Activated CD4-positive, CD25-positive, alpha-beta regulatory T cell treated with anti-CD3 and anti-CD28 coated beads, Interleukin-2, amount 50 U/mL, for 16 hours (primary cell): ENCODE measurements around the gene SERBP1.
A peak's percentile ranks its signal among the peaks of the same experiment; 100 is the strongest.
"Not testable (repeated sequence)": the region's sequence is repeated elsewhere in the genome, so short reads cannot be mapped to it uniquely, and the experiment has no call there.

Source experiments
- DNase-seq: peaks from one replicate; pipeline ENCODE4 v3.0.0-alpha.2; 2020; ENCODE audit warnings: low read depth, low spot score

Gene SERBP1

GRCh38 chr1:67430358-67431155 is at the start of gene SERBP1:
SERBP1 (minus strand) TSS chr1:67430402; CDS start chr1:67430300, 102 bp downstream.
- peak; percentile 92 for DNase-seq

GRCh38 chr1:67479146-67479891 is 49.1 kb upstream of the SERBP1 start:
- no peak for DNase-seq

- DNase-seq: no peak
These were observed 46.7 kb upstream of the SERBP1 start for GRCh38 chr1:67476906-67477305.

- no peak for DNase-seq
These were observed 45.8 kb upstream of the SERBP1 start for GRCh38 chr1:67476006-67476482.

- DNase-seq: no peak
These were observed 41.9 kb upstream of the SERBP1 start for GRCh38 chr1:67472056-67472455.

GRCh38 chr1:67469431-67469830 is 39.2 kb upstream of the SERBP1 start:
- DNase-seq: no peak

GRCh38 chr1:67468066-67468718 is 38.0 kb upstream of the SERBP1 start:
- DNase-seq: no peak

GRCh38 chr1:67465375-67465774 is 35.2 kb upstream of the SERBP1 start:
- no peak for DNase-seq

- DNase-seq: no peak
These were observed 34.5 kb upstream of the SERBP1 start for GRCh38 chr1:67464746-67465145.

- DNase-seq: no peak
These were observed 33.9 kb upstream of the SERBP1 start for GRCh38 chr1:67464058-67464457.

GRCh38 chr1:67463298-67463955 is 33.2 kb upstream of the SERBP1 start:
- DNase-seq: no peak

- DNase-seq: no peak
These were observed 30.7 kb upstream of the SERBP1 start for GRCh38 chr1:67460676-67461500.

- DNase-seq: no peak
These were observed 28.9 kb upstream of the SERBP1 start for GRCh38 chr1:67459068-67459467.

GRCh38 chr1:67458663-67459062 is 28.5 kb upstream of the SERBP1 start:
- DNase-seq: no peak

GRCh38 chr1:67457247-67457646 is 27.0 kb upstream of the SERBP1 start:
- DNase-seq: no peak

GRCh38 chr1:67451815-67452214 is 21.6 kb upstream of the SERBP1 start:
- no peak for DNase-seq

GRCh38 chr1:67451356-67451755 is 21.2 kb upstream of the SERBP1 start:
- DNase-seq: no peak

GRCh38 chr1:67446893-67447292 is 16.7 kb upstream of the SERBP1 start:
- DNase-seq: no peak

- not testable (repeated sequence) for DNase-seq
These were observed 15.8 kb upstream of the SERBP1 start for GRCh38 chr1:67446014-67446413.

GRCh38 chr1:67441739-67442281 is 11.6 kb upstream of the SERBP1 start:
- DNase-seq: no peak

GRCh38 chr1:67441183-67441582 is 11.0 kb upstream of the SERBP1 start:
- no peak for DNase-seq
